HG02798 (cell line): Measurements from ENCODE around the gene EIF3K.
"Not testable (repeated sequence)": the region's sequence is repeated elsewhere in the genome, so short reads cannot be mapped to it uniquely, and the experiment has no call there.

Experiments used
- ATAC-seq: cut with Tn5 transposase; IDR thresholded peaks from one replicate; pipeline ENCODE4 v1.9.1; 2021; ENCODE audit warnings: mild to moderate bottlenecking; ENCODE audit not compliant: unreplicated experiment, poor library complexity

Gene EIF3K

GRCh38 chr19:38618590-38619360 lies at the start of gene EIF3K:
Gene EIF3K, plus strand, starts transcription at chr19:38619188. Its CDS starts 81 bp downstream, at chr19:38619269.
- peak; percentile 85 for ATAC-seq

GRCh38 chr19:38569368-38569983 lies 49.5 kb upstream of the EIF3K start:
- ATAC-seq = no peak

GRCh38 chr19:38571682-38572081 lies 47.3 kb upstream of the EIF3K start:
- no peak for ATAC-seq

- ATAC-seq = no peak
These were observed 41.2 kb upstream of the EIF3K start for GRCh38 chr19:38577826-38578225.

- ATAC-seq = not testable (repeated sequence)
These were observed 39.7 kb upstream of the EIF3K start for GRCh38 chr19:38579304-38579703.

- no peak for ATAC-seq
These were observed 38.9 kb upstream of the EIF3K start for GRCh38 chr19:38580080-38580479.

GRCh38 chr19:38583219-38583984 lies 35.6 kb upstream of the EIF3K start:
- peak; percentile 84 for ATAC-seq

GRCh38 chr19:38583985-38584305 lies 35.0 kb upstream of the EIF3K start:
- no peak for ATAC-seq

GRCh38 chr19:38587562-38587961 lies 31.4 kb upstream of the EIF3K start:
- ATAC-seq = no peak

- ATAC-seq = no peak
These were observed 30.9 kb upstream of the EIF3K start for GRCh38 chr19:38588041-38588440.

GRCh38 chr19:38592940-38593339 lies 26.0 kb upstream of the EIF3K start:
- ATAC-seq = no peak

- ATAC-seq = no peak
These were observed 22.7 kb upstream of the EIF3K start for GRCh38 chr19:38596057-38596981.

- no peak for ATAC-seq
These were observed 21.9 kb upstream of the EIF3K start for GRCh38 chr19:38597075-38597474.

GRCh38 chr19:38599722-38600121 lies 19.3 kb upstream of the EIF3K start:
- ATAC-seq = no peak

GRCh38 chr19:38602856-38603255 lies 16.1 kb upstream of the EIF3K start:
- ATAC-seq = not testable (repeated sequence)

- no peak for ATAC-seq
These were observed 12.9 kb upstream of the EIF3K start for GRCh38 chr19:38606131-38606530.

- no peak for ATAC-seq
These were observed 4.7 kb upstream of the EIF3K start for GRCh38 chr19:38614289-38614688.

GRCh38 chr19:38615007-38615581 lies 3.9 kb upstream of the EIF3K start:
- ATAC-seq = no peak

- ATAC-seq = no peak
These were observed 2.7 kb upstream of the EIF3K start for GRCh38 chr19:38616265-38616664.

GRCh38 chr19:38617283-38617763 lies 1.7 kb upstream of the EIF3K start:
- ATAC-seq = no peak
